Spleen (tissue), 7 donors: ENCODE data around the gene ADM2.

Experiments
- POLR2A ChIP-seq, 3 donors: fragments of 450-650 bp; IDR thresholded peaks; one replicate each; pipeline ENCODE4 v1.5.1; 2017; ENCODE audit warnings: antibody characterized with exemption in 3 of 3, mild to moderate bottlenecking in 1 of 3
- POLR2AphosphoS5 ChIP-seq, 3 donors: sonication (generic); formaldehyde crosslinking; IDR thresholded peaks; one replicate each; pipeline ENCODE4 v1.5.1; 2017; ENCODE audit warnings: antibody characterized with exemption in 3 of 3
- TF ChIP-seq, protein P1 (sequence below), 11 experiments: fragments of 200-600 bp in 7 of 11; fragments of 450-650 bp in 4 of 11; sonication (generic) in 4 of 11; IDR thresholded peaks in 8 of 11; conservative IDR thresholded peaks in 3 of 11; 1 replicate in 7 of 11; 2 replicates in 4 of 11; pipeline versions ENCODE4 v1.4.0 to v1.8.0; 2016 to 2021; ENCODE audit warnings: antibody characterized with exemption in 11 of 11, inconsistent platforms in 4 of 11, mild to moderate bottlenecking in 1 of 11
- donor health status: DM: no; HTN: no; CAD: no; lungs with moderate emphysema.
- donor health status: DM: no; HTN: no; CAD: no.
- donor health status: DM: no; HTN: no; CAD: no.

DNA sequence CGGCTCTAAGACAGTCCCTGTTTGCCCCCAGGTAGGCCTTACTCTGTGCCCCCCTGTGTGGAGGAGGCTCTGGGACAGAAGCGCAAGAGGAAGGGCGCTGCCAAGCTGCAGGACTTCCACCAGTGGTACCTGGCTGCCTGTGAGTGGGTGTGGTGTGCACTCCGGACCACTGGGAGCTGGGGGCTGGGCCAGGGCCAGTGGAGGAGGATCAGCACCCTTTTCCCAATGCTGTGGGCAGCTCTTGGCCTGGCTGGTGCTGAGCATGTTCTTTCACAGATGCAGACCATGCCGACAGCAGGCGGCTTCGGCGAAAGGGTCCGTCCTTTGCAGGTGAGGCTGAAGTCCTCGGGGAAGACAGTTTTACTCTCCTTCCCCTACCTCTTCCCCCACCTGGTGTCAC is 40.4 kb downstream of the ADM2 start:
- TF ChIP-seq, protein P1, sequence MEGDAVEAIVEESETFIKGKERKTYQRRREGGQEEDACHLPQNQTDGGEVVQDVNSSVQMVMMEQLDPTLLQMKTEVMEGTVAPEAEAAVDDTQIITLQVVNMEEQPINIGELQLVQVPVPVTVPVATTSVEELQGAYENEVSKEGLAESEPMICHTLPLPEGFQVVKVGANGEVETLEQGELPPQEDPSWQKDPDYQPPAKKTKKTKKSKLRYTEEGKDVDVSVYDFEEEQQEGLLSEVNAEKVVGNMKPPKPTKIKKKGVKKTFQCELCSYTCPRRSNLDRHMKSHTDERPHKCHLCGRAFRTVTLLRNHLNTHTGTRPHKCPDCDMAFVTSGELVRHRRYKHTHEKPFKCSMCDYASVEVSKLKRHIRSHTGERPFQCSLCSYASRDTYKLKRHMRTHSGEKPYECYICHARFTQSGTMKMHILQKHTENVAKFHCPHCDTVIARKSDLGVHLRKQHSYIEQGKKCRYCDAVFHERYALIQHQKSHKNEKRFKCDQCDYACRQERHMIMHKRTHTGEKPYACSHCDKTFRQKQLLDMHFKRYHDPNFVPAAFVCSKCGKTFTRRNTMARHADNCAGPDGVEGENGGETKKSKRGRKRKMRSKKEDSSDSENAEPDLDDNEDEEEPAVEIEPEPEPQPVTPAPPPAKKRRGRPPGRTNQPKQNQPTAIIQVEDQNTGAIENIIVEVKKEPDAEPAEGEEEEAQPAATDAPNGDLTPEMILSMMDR (IDR thresholded peaks at IDR 0.05 in 8 of 11, conservative IDR thresholded peaks at IDR 0.05 in 3 of 11): no peak
- no peak for TF ChIP-seq POLR2AphosphoS5 (IDR thresholded peaks at IDR 0.05)
- no peak for TF ChIP-seq POLR2A (IDR thresholded peaks at IDR 0.05)
